GM12872 (cell line): ENCODE results near the gene THBS2.

Experiments
- TF ChIP-seq, protein P1 (sequence below): IDR thresholded peaks from 3 replicates; pipeline ENCODE4 v1.5.1; 2011; ENCODE audit warnings: low read depth, mild to moderate bottlenecking, low read length, moderate library complexity; ENCODE audit not compliant: insufficient read depth

The THBS2 gene

DNA sequence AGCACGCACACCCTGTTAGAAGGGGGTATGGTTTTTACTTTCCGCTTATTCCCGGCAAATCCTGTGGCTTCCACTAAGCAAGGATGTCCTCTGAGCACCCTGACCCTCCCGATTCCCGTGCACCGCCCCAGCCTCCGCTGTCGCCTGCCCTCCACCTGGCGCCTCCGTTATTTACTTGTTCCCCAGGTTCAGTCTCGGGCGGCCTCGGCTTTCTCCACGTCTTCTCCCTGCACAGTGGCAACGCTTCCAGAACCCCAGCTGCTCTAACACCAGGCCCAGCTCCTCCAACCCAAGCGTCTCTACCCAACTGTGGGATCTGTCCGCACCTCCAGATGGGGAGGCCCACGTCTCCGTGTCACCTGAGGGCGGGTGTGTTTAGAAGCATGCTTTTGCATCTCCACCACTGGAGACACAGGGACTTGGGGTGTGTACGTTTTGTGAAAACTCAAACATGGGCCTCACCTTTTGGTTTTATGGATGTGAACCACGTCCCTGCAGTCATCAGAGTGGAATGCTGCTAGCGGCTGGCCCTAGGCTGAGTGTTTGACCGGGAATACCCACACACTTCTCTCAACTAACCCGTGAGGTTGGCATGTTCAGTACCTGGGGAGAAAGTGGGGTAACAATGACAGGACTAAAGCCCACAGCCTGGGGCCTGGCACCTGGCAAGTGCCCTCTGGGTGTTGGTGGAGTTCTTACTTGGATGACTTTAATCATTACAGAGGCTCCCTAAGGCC, 79.9 kb downstream of the THBS2 start:
- TF ChIP-seq, protein P1, sequence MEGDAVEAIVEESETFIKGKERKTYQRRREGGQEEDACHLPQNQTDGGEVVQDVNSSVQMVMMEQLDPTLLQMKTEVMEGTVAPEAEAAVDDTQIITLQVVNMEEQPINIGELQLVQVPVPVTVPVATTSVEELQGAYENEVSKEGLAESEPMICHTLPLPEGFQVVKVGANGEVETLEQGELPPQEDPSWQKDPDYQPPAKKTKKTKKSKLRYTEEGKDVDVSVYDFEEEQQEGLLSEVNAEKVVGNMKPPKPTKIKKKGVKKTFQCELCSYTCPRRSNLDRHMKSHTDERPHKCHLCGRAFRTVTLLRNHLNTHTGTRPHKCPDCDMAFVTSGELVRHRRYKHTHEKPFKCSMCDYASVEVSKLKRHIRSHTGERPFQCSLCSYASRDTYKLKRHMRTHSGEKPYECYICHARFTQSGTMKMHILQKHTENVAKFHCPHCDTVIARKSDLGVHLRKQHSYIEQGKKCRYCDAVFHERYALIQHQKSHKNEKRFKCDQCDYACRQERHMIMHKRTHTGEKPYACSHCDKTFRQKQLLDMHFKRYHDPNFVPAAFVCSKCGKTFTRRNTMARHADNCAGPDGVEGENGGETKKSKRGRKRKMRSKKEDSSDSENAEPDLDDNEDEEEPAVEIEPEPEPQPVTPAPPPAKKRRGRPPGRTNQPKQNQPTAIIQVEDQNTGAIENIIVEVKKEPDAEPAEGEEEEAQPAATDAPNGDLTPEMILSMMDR = no peak

DNA sequence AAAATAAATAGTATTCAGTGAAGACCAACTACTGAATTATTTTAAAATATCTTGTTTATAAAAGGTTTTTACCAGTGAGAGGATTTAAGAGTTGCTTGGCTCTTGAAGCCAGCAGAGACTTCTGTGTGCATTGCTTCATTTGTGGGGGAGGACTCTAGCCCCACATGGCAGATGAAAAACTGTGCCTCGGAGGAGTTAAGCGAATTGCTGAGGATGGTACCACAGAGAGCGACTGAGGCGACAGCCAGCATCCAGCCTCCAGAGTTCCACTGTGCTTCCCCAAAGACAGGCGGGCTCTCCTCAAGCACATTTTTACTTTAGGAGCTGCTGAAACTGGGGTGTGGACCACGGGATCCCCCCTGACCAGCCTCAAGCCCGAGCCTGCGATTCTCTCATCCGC, 80.7 kb downstream of the THBS2 start:
- TF ChIP-seq, protein P1 = no peak

DNA sequence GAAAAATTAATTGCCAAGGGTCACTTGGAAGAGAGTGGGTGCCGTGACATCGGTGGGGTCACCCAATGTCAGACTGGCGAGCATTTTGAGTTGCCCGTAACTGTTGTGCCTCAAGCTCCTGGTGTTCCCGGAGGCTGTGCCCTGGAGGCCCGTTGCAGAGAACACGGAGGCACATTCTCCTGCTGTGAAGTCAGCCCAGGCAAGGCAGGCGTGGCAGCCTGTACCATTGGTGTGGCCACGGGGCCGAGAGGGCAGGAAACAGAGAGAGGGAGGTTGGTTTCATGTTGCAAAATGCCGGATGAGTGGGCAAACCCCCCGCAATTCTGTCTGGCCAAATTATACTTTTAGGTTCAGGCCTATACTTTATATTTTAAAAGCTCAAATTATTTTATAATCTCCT, 81.2 kb downstream of the THBS2 start:
- TF ChIP-seq, protein P1 = no peak

DNA sequence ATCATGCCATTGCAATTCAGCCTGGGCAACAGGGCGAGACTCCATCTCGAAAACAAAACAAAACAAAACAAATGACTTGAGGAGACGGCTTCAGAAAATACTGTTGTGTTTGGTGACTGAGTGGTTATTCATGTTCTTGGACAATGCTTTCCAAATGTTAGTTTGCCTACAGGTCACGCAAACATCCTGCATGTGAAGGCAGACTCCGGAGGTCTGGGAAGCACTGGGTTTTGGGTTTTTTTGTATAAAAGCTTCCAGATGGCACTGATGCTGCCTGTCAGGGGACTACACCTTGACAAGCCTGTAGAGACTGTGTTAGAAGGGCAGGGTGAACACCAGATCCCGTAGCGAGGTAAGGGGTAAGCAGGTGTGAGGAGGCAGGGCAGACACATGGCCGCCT, 81.7 kb downstream of the THBS2 start:
- TF ChIP-seq, protein P1 = no peak

DNA sequence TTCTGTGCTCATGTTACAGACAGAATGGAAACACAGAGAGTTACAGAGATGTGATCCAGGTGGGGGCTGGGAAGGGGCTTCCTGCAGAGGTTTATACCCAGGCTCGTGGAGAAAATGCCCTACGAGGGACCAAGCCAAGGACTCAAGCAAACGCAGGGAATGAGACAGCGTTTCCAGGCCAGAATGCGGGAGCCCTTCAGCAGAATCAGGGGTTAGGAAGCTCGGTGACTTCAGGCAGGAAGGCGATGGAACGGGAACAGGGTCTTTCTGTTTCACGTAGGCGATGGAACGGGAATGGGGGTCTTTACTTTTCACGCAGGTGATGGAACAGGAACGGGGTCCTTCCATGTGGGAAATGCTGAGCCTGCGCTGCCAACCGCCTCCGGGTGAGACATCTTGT, 82.6 kb downstream of the THBS2 start:
- TF ChIP-seq, protein P1 = no peak

DNA sequence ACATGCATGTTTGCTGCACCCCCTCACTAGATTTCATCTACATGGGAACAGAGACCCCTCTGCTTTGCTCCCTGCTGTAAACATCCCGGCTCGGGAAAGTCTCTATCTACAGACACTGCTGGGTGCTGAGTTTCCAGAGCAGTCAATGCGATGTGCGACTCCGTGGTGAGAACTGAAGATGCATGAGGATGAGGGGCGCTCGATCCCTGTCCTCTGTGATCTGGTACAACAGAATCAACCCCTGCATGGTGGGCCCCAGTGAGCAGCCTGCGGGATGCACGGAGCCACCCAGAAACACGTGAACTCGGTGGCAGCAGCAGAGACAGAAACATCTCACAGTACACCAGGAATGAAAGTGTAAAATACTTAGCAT, 83.1 kb downstream of the THBS2 start:
- TF ChIP-seq, protein P1 = no peak

DNA sequence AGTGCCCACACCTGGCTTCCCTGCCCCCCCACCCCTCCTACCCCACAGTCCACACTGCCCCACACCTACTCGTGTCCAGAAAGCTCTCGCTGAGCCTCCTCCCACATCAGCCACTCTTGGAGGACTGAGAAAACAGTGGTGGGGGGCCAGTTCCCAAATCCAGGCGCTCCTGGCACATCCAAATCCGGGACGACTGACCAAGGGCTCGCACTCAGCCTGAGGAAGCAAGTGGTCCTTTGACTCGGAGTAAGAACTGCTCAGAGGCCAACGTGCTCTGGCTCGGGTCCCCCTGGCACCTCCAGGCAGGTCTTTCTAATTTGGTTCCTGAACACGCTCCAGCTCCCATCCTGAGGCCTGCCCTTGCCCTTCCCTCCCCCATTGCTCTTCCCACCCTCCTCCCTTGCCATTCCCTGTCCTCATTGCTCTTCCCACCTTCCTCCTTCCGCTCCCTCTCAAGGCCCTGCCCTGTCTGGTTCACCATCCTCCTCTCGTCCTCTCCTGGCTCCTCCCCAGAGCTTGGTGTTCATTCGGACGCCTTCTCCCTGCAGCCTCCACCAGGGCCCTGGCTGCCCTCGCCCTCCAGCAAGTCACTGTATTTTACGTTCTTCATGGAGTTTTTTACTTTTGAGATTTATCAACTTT, 83.6 kb downstream of the THBS2 start:
- TF ChIP-seq, protein P1 = no peak
